GM12878 (cell line): ENCODE measurements around the gene CHAC1. TPM values are rescaled to one million over a fixed set of nuclear protein-coding genes. Genes with fewer than 3 reads are reported as not detected.

Experiments
- ATAC-seq: fragments of 200-7000 bp; cut with Tn5 transposase; 3 replicates; pipeline ENCODE4 v1.9.1; 2020; ENCODE audit warnings: mild to moderate bottlenecking, moderate library complexity
- BruUV-seq: library from RNA; stranded (reverse); fragments of 400-500 nt; replicated peaks from 2 replicates; lab custom pipeline; 2021; lab: Mats Ljungman, UMichigan
- CTCF ChIA-PET: fragments of 300-600 bp; sonication (Branson Sonifier 250); formaldehyde crosslinking; extraction: SDS; loops from one replicate; lab custom pipeline; 2021; ENCODE audit warnings: inconsistent platforms; lab: Yijun Ruan, JAX
- POLR2A ChIA-PET: fragments of 350-600 bp; formaldehyde crosslinking; extraction: SDS; loops from one replicate; lab custom pipeline; 2021; ENCODE audit warnings: inconsistent platforms; lab: Charles Lee
- RAD21 ChIA-PET: fragments of 300-600 bp; sonication (Branson Sonifier 250); formaldehyde crosslinking; loops from one replicate; lab custom pipeline; 2023; ENCODE audit warnings: antibody characterized with exemption; ENCODE audit not compliant: unreplicated experiment; lab: Charles Lee
- SMC1A ChIA-PET: fragments of 300-600 bp; sonication (Branson Sonifier 250); formaldehyde crosslinking; loops from one replicate; lab custom pipeline; 2023; ENCODE audit not compliant: unreplicated experiment, uncharacterized antibody; lab: Charles Lee
- DNase-seq: peaks from one replicate; pipeline ENCODE4 v3.0.0-alpha.2; 2011; ENCODE audit warnings: low read depth, low spot score
- FAIRE-seq: peaks from 3 replicates; lab custom pipeline; 2011; peaks lifted over from hg19 to GRCh38; lab: Jason Lieb, UNC
- H2AFZ ChIP-seq: 2 replicates; pipeline ENCODE4 v1.6.0; 2011; ENCODE audit warnings: low read depth, low read length, control low read depth; ENCODE audit not compliant: control insufficient read depth
- H3K27ac ChIP-seq: 2 replicates; pipeline ENCODE4 v1.5.1; 2011; ENCODE audit warnings: control low read depth; ENCODE audit not compliant: control insufficient read depth, insufficient read depth
- H3K27me3 ChIP-seq, 2 experiments: replicated peaks in 1 of 2; 2 replicates each; pipeline versions ENCODE4 v1.6.0 to v1.6.1; 2011; ENCODE audit warnings: low read length in 1 of 2; ENCODE audit not compliant: control insufficient read depth in 2 of 2, insufficient read depth in 2 of 2
- H3K36me3 ChIP-seq, 2 experiments: 2 replicates each; pipeline ENCODE4 v1.5.1; 2011; ENCODE audit warnings: low read length in 1 of 2; ENCODE audit not compliant: control insufficient read depth in 2 of 2, insufficient read depth in 2 of 2
- H3K4me1 ChIP-seq: 2 replicates; pipeline ENCODE4 v1.6.1; 2011; ENCODE audit warnings: mild to moderate bottlenecking, low read length, moderate library complexity, mixed read lengths; ENCODE audit not compliant: control insufficient read depth, insufficient read depth
- H3K4me2 ChIP-seq: 2 replicates; pipeline ENCODE4 v1.6.0; 2011; ENCODE audit warnings: control low read depth; ENCODE audit not compliant: control insufficient read depth, insufficient read depth
- H3K4me3 ChIP-seq: fragments of 200-600 bp; sonication (generic); 2 replicates; pipeline ENCODE4 v1.5.1; 2016
- H3K79me2 ChIP-seq: 2 replicates; pipeline ENCODE4 v1.6.0; 2011; ENCODE audit warnings: low read length; ENCODE audit not compliant: control insufficient read depth, insufficient read depth
- H3K9ac ChIP-seq: 2 replicates; pipeline ENCODE4 v1.8.0; 2011; ENCODE audit warnings: low read length, control low read depth, mixed read lengths; ENCODE audit not compliant: control insufficient read depth, insufficient read depth
- H3K9me3 ChIP-seq: replicated peaks from 3 replicates; pipeline ENCODE4 v1.5.1; 2011; ENCODE audit warnings: mild to moderate bottlenecking, low read length; ENCODE audit not compliant: control insufficient read depth, insufficient read depth
- H4K20me1 ChIP-seq: 2 replicates; pipeline ENCODE4 v1.6.0; 2011; ENCODE audit not compliant: control insufficient read depth, insufficient read depth
- CHD1 ChIP-seq: IDR thresholded peaks from 2 replicates; pipeline ENCODE4 v1.6.1; 2012; ENCODE audit warnings: low read depth, low read length, improper control_type of control experiment
- HDGF ChIP-seq: fragments of 450-650 bp; IDR thresholded peaks from 2 replicates; pipeline ENCODE4 v1.6.1; 2016; ENCODE audit warnings: antibody characterized with exemption
- NRF1 ChIP-seq: conservative IDR thresholded peaks from 2 replicates; pipeline ENCODE4 v1.6.1; 2011; ENCODE audit warnings: mild to moderate bottlenecking, low read depth, low read length, improper control_type of control experiment
- RELA ChIP-seq: fragments of 450-650 bp; IDR thresholded peaks from 2 replicates; pipeline ENCODE4 v1.8.0; 2014; ENCODE audit warnings: borderline replicate concordance; ENCODE audit not compliant: partially characterized antibody
- ZZZ3 ChIP-seq: IDR thresholded peaks from 2 replicates; pipeline ENCODE4 v1.6.1; 2011; ENCODE audit warnings: low read depth; ENCODE audit not compliant: control insufficient read depth, insufficient read length
- WGBS: methylation state at CpG from one replicate; pipeline ENCODE4 v1.1.6; 2016; ENCODE audit warnings: low lambda C conversion rate; ENCODE audit not compliant: insufficient replicate concordance, insufficient coverage; ENCODE audit errors: missing lambda C conversion rate; 5-methylcytosine and 5-hydroxymethylcytosine counted together
- in situ Hi-C: fragments of 300-500 bp; cut with MboI; formaldehyde crosslinking; loops from 9 replicates; pipeline ENCODE4 v1.14.3; 2018; ENCODE audit warnings: mixed read lengths
- intact Hi-C: fragments of 100-400 bp; cut with micrococcal nuclease; formaldehyde crosslinking; loops from one replicate; pipeline ENCODE4 v1.14.2; 2022; ENCODE audit not compliant: unreplicated experiment
- polyA plus RNA-seq, 11 experiments: library from polyadenylated mRNA; depleted of rRNA in 4 of 11; unstranded in 6 of 11; stranded (reverse) in 5 of 11; fragments of >200 nt; fragmentation: Nextera tagmentation in 4 of 11; fragmentation: Illumina TruSeq in 1 of 11; extraction: Ambion mirVana in 4 of 11; extraction: Trizol in 1 of 11; gene quantifications; 1 replicate in 1 of 11; 2 replicates in 10 of 11; pipeline versions ENCODE4 v1.2.1 to v1.2.3, GENCODE V29; 2011 to 2016; ENCODE audit warnings: inconsistent platforms in 2 of 11, missing spikeins in 2 of 11, low read depth in 1 of 11
- total RNA-seq, 4 experiments: library from RNA; depleted of rRNA in 3 of 4; stranded (reverse); fragments of >200 nt in 3 of 4; fragmentation: Illumina TruSeq in 1 of 4; extraction: Trizol in 1 of 4; gene quantifications; 2 replicates each; pipeline versions ENCODE4 v1.2.1 to v1.2.3, GENCODE V29; 2013 to 2021
- TF ChIP-seq, protein P1 (sequence below): fragments of 450-650 bp; formaldehyde crosslinking; IDR thresholded peaks from 2 replicates; pipeline ENCODE4 v1.4.0; 2020; ENCODE audit warnings: mild to moderate bottlenecking, moderate library complexity
- TF ChIP-seq, protein P2 (sequence below): fragments of 450-650 bp; formaldehyde crosslinking; IDR thresholded peaks from 2 replicates; pipeline ENCODE4 v1.5.0; 2022; ENCODE audit warnings: mild to moderate bottlenecking, missing genetic modification characterization
- TF ChIP-seq, protein P3 (sequence below): fragments of 450-650 bp; IDR thresholded peaks from 2 replicates; pipeline ENCODE4 v1.6.1; 2018; ENCODE audit warnings: borderline replicate concordance, mild to moderate bottlenecking; ENCODE audit not compliant: partially characterized antibody
- TF ChIP-seq, protein P4 (sequence below): IDR thresholded peaks from 2 replicates; pipeline ENCODE4 v1.6.1; 2011; ENCODE audit warnings: low read depth, low read length, improper control_type of control experiment, borderline replicate concordance

Gene CHAC1
- total and polyA plus RNA-seq, 10 of the 15 experiments (the other 5 are each of a cell fraction or from before 2014, with no cell fraction given) = 0.37 to 5.9 (median 3.3) TPM

DNA sequence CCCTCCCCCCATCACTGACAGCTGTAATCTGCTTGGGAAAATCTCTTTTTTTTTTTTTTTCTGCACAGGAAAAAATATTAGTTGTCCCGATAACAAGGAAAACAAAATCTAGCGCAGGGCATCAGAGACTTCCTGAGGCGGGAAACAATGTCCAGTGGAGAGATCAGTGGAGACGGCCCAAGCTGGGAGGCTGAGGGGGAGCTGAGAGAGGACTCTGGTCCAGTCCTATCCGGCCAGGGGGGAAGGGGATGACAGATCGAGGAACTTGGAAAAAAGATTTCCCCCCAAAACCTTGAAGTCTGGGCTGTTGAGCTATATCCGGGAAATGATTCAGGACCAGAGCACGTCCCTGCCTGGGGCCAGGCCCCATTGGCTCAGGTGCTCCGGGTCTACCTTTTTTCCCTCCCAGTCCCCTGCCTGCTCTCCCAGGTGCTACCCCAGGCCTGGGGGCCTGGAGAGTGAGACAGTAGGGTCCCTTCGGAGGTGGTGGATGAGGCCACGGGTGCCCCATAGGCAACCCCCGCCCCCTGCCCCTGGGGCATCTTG lies 38.1 kb upstream of the CHAC1 start:
- SMC1A ChIA-PET = interaction anchor here (0.6 to 2.1 kb wide), 9 partner anchors 10 to 1514 kb away, joined by 3 to 8 read pairs (median 3); no protein-coding TSS in a partner anchor
- in situ Hi-C loops = no loop called here
- ATAC-seq = no peak
- RAD21 ChIA-PET = interaction anchor here (0.6 to 1.4 kb wide), 8 partner anchors 11 to 269 kb away, joined by 3 to 7 read pairs (median 3); no protein-coding TSS in a partner anchor
- H3K9me3 ChIP-seq = no peaks in the 10 kb centered on the region
- CTCF ChIA-PET = interaction anchor here (0.6 to 6.1 kb wide), 16 partner anchors 9 to 321 kb away, joined by 3 to 30 read pairs (median 3); partner anchors contain the start of gene RHOV
- H3K9ac ChIP-seq = no peak overlapping the region
- 68% methylated on average over 10 of the region's 12 CpGs for WGBS
- no peak overlapping the region for H3K4me3 ChIP-seq
- TF ChIP-seq NRF1 = no peak
- TF ChIP-seq, protein P1, sequence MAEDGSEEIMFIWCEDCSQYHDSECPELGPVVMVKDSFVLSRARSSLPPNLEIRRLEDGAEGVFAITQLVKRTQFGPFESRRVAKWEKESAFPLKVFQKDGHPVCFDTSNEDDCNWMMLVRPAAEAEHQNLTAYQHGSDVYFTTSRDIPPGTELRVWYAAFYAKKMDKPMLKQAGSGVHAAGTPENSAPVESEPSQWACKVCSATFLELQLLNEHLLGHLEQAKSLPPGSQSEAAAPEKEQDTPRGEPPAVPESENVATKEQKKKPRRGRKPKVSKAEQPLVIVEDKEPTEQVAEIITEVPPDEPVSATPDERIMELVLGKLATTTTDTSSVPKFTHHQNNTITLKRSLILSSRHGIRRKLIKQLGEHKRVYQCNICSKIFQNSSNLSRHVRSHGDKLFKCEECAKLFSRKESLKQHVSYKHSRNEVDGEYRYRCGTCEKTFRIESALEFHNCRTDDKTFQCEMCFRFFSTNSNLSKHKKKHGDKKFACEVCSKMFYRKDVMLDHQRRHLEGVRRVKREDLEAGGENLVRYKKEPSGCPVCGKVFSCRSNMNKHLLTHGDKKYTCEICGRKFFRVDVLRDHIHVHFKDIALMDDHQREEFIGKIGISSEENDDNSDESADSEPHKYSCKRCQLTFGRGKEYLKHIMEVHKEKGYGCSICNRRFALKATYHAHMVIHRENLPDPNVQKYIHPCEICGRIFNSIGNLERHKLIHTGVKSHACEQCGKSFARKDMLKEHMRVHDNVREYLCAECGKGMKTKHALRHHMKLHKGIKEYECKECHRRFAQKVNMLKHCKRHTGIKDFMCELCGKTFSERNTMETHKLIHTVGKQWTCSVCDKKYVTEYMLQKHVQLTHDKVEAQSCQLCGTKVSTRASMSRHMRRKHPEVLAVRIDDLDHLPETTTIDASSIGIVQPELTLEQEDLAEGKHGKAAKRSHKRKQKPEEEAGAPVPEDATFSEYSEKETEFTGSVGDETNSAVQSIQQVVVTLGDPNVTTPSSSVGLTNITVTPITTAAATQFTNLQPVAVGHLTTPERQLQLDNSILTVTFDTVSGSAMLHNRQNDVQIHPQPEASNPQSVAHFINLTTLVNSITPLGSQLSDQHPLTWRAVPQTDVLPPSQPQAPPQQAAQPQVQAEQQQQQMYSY (CRISPR knock-in tag) = no peak
- TF ChIP-seq ZZZ3 = no peak
- TF ChIP-seq HDGF = no peak
- no peak for TF ChIP-seq CHD1
- TF ChIP-seq, protein P2, sequence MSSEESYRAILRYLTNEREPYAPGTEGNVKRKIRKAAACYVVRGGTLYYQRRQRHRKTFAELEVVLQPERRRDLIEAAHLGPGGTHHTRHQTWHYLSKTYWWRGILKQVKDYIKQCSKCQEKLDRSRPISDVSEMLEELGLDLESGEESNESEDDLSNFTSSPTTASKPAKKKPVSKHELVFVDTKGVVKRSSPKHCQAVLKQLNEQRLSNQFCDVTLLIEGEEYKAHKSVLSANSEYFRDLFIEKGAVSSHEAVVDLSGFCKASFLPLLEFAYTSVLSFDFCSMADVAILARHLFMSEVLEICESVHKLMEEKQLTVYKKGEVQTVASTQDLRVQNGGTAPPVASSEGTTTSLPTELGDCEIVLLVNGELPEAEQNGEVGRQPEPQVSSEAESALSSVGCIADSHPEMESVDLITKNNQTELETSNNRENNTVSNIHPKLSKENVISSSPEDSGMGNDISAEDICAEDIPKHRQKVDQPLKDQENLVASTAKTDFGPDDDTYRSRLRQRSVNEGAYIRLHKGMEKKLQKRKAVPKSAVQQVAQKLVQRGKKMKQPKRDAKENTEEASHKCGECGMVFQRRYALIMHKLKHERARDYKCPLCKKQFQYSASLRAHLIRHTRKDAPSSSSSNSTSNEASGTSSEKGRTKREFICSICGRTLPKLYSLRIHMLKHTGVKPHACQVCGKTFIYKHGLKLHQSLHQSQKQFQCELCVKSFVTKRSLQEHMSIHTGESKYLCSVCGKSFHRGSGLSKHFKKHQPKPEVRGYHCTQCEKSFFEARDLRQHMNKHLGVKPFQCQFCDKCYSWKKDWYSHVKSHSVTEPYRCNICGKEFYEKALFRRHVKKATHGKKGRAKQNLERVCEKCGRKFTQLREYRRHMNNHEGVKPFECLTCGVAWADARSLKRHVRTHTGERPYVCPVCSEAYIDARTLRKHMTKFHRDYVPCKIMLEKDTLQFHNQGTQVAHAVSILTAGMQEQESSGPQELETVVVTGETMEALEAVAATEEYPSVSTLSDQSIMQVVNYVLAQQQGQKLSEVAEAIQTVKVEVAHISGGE (CRISPR knock-in tag) = no peak
- TF ChIP-seq, protein P3, sequence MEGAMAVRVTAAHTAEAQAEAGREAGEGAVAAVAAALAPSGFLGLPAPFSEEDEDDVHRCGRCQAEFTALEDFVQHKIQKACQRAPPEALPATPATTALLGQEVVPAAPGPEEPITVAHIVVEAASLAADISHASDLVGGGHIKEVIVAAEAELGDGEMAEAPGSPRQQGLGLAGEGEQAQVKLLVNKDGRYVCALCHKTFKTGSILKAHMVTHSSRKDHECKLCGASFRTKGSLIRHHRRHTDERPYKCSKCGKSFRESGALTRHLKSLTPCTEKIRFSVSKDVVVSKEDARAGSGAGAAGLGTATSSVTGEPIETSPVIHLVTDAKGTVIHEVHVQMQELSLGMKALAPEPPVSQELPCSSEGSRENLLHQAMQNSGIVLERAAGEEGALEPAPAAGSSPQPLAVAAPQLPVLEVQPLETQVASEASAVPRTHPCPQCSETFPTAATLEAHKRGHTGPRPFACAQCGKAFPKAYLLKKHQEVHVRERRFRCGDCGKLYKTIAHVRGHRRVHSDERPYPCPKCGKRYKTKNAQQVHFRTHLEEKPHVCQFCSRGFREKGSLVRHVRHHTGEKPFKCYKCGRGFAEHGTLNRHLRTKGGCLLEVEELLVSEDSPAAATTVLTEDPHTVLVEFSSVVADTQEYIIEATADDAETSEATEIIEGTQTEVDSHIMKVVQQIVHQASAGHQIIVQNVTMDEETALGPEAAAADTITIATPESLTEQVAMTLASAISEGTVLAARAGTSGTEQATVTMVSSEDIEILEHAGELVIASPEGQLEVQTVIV = no peak
- no peak for TF ChIP-seq RELA
- TF ChIP-seq, protein P4, sequence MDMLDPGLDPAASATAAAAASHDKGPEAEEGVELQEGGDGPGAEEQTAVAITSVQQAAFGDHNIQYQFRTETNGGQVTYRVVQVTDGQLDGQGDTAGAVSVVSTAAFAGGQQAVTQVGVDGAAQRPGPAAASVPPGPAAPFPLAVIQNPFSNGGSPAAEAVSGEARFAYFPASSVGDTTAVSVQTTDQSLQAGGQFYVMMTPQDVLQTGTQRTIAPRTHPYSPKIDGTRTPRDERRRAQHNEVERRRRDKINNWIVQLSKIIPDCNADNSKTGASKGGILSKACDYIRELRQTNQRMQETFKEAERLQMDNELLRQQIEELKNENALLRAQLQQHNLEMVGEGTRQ = no peak
- H3K36me3 ChIP-seq = no peaks in the 10 kb centered on the region
- no peaks in the 10 kb centered on the region; a peak in 1 of 4 replicates for H3K27me3 ChIP-seq
- H3K4me2 ChIP-seq = no peak overlapping the region
- H3K79me2 ChIP-seq = no peaks in the 10 kb centered on the region
- H3K4me1 ChIP-seq = peaks cover 9% of the 10 kb centered on the region
- DNase-seq = no peak
- no TSS peak for BruUV-seq
- no peaks in the 10 kb centered on the region for H4K20me1 ChIP-seq
- H2AFZ ChIP-seq = no peak overlapping the region
- intact Hi-C loops = no loop called here
- POLR2A ChIA-PET = interaction anchor here (0.6 to 0.7 kb wide), 2 partner anchors 44 to 97 kb away, joined by 3 to 4 read pairs; no protein-coding TSS in a partner anchor
- FAIRE-seq = no peak
- H3K27ac ChIP-seq = no peak overlapping the region
